Measurements from ENCODE around the gene CTNNA3. TPM values are rescaled to one million over a fixed set of nuclear protein-coding genes. Genes with fewer than 3 reads are reported as not detected.

Gene CTNNA3
- total RNA-seq, 1 donor from 2014 or later, result under 0.01 TPM

DNA sequence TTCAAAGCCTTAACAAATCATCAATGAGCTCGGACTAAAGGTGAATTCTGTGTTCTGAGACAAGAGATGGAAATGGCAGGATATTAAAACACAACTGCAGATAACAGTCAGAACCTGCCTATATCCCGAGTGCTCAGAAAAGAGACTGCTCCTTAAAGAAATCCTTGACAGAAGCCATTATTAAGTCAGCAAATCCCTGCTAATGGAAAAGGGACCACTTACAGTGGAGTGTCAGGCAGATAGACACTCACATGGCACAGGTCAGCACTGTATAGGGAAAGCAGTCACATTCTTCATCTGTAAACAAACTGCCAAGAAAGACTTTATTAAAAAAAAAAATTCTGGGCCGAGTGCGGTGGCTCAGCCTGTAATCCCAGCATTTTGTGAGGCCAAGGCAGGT lies 917.6 kb downstream of the CTNNA3 start:
- Histone ChIP-seq H3K36me3 (no peaks in the 10 kb centered on the region), H3K4me3 (no peak overlapping the region), H3K4me1 (no peaks in the 10 kb centered on the region), H3K9me3 (no peaks in the 10 kb centered on the region), H3K27me3 (no peaks in the 10 kb centered on the region), H3K27ac (no peak overlapping the region)
- DNase-seq (ENCODE audit: low spot score in 2 of 2), result no peak
- TF ChIP-seq, protein P1, sequence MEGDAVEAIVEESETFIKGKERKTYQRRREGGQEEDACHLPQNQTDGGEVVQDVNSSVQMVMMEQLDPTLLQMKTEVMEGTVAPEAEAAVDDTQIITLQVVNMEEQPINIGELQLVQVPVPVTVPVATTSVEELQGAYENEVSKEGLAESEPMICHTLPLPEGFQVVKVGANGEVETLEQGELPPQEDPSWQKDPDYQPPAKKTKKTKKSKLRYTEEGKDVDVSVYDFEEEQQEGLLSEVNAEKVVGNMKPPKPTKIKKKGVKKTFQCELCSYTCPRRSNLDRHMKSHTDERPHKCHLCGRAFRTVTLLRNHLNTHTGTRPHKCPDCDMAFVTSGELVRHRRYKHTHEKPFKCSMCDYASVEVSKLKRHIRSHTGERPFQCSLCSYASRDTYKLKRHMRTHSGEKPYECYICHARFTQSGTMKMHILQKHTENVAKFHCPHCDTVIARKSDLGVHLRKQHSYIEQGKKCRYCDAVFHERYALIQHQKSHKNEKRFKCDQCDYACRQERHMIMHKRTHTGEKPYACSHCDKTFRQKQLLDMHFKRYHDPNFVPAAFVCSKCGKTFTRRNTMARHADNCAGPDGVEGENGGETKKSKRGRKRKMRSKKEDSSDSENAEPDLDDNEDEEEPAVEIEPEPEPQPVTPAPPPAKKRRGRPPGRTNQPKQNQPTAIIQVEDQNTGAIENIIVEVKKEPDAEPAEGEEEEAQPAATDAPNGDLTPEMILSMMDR (IDR thresholded peaks at IDR 0.05), result no peak
- intact Hi-C loops (cut with DNase I), result no loop called here

DNA sequence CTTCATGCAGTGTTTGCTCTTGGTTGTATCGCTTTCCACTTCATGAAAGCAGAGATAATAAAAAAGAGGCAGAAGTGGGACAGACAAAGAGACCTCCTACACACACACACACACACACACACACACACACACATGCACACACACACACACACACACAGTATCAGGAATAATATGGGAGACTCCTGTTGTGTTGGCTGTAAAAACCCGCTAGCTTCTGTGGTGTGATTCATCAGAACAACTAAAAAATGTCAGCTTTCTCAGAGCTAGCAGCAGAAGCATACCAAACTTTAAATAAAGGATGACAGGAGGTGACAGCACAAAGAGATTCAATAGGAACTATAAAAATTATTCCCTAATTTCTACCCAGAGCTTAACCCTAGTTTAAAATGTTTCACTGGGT lies 918.3 kb downstream of the CTNNA3 start:
- no peak overlapping the region for H3K4me3 ChIP-seq
- H3K27ac ChIP-seq, result no peak overlapping the region
- intact Hi-C loops (cut with DNase I), result no loop called here
- DNase-seq (ENCODE audit: low spot score in 2 of 2), result no peak
- H3K9me3 ChIP-seq, result no peaks in the 10 kb centered on the region
- no peaks in the 10 kb centered on the region for H3K27me3 ChIP-seq
- TF ChIP-seq, protein P1 (IDR thresholded peaks at IDR 0.05), result no peak
- H3K36me3 ChIP-seq, result no peaks in the 10 kb centered on the region
- H3K4me1 ChIP-seq, result no peaks in the 10 kb centered on the region

DNA sequence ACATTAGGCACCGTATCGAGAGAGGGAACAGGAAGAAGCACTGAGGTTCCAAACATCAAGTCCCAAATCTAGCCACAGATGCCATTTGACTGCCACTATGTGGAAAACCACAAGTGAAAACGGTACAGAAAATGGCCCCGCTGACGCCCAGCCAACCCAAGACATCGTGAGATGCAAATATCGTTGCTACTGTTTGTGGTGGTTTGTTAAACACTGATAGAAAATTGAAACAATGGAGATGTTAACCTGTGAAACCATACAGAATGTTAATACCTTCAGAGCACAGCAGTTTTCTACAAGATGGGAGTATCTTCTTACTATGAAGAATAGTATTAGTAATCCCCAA lies 922.5 kb downstream of the CTNNA3 start:
- H3K4me3 ChIP-seq, result no peak overlapping the region
- no peaks in the 10 kb centered on the region for H3K9me3 ChIP-seq
- DNase-seq (ENCODE audit: low spot score in 2 of 2), result no peak
- H3K27ac ChIP-seq, result no peak overlapping the region
- TF ChIP-seq, protein P1 (IDR thresholded peaks at IDR 0.05), result no peak
- H3K4me1 ChIP-seq, result no peaks in the 10 kb centered on the region
- intact Hi-C loops (cut with DNase I), result no loop called here
- no peaks in the 10 kb centered on the region for H3K27me3 ChIP-seq
- no peaks in the 10 kb centered on the region for H3K36me3 ChIP-seq

DNA sequence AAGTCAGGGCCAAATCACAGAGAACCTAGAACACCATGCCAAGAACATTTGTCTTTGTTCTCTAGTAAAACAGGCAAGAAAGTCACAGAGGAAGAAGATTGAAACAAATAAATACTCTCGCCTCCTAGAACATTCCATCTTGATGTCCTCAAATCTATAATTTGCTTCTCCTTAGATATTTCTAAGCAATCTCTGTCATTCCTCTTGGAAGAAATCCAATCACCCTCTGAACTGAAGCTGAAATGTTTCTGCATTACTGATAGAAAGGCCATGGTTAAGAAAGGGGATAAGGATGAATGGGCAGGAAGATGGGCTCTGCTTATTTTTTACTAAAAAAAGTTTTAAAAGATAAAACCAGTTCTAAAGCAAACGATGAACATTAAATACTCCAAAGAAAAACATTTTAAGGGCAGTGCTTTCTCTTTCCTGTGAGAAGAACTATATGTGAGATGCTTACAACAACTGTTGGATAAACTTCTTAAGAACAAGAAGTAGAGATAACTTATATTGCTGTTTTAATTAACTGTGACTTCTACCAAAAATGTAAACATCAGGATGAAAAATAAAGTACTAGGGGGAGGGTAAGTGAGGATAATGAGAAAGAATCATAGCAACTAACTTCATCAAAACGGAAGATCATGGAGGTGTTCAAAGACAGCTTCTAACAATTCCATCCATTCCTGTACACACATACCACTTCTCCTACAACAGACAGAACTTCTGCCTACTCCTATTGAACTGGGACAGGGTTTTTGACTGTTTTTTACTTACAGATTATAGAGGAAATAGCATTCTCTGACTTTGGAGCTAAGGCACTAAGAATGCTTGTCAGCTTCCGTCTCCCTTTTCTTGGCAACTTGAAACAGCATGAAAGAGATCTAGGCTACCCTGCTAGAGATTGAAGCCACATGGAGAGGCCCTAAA lies 923.2 kb downstream of the CTNNA3 start:
- H3K4me1 ChIP-seq, result no peaks in the 10 kb centered on the region
- no peak for DNase-seq (ENCODE audit: low spot score in 2 of 2)
- H3K36me3 ChIP-seq, result no peaks in the 10 kb centered on the region

DNA sequence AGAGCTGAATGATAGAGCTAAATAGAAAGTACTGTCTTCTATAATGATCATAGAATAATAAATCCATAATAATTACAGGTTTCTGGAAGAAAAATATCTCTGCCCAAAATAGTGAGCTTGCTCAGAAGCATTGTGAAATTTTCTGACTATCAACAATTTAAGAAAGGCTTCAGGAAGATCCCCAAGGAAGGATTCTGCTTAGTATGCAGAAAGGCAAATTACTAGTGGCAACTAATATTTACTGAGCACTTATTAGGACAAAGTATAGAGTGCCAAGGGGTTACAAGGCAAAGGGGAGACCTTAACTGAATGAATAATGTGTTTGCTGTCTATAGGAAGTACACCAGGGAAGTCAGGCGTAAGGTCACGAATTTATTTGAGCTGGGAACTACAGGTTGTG lies 928.3 kb downstream of the CTNNA3 start:
- no peaks in the 10 kb centered on the region for H3K9me3 ChIP-seq
- DNase-seq (ENCODE audit: low spot score in 2 of 2), result no peak
- H3K27me3 ChIP-seq, result no peaks in the 10 kb centered on the region
- H3K27ac ChIP-seq, result no peak overlapping the region
- intact Hi-C loops (cut with DNase I), result no loop called here
- H3K4me3 ChIP-seq, result no peak overlapping the region
- TF ChIP-seq, protein P1 (IDR thresholded peaks at IDR 0.05), result no peak
- no peaks in the 10 kb centered on the region for H3K4me1 ChIP-seq
- no peaks in the 10 kb centered on the region for H3K36me3 ChIP-seq

More for the DNA sequence above, 923.2 kb downstream of the CTNNA3 start:
- Histone ChIP-seq H3K4me3 (no peak overlapping the region), H3K27me3 (no peaks in the 10 kb centered on the region), H3K9me3 (no peaks in the 10 kb centered on the region), H3K27ac (no peak overlapping the region)
- TF ChIP-seq, protein P1 (IDR thresholded peaks at IDR 0.05), result no peak
- intact Hi-C loops (cut with DNase I), result no loop called here

Data from ascending aorta (tissue), 2 donors.